ENCODE results near the gene CISD3. TPM values are rescaled to one million over a fixed set of nuclear protein-coding genes. Genes with fewer than 3 reads are reported as not detected.

The CISD3 gene
- total and polyA plus RNA-seq, 2 donors (not counting 1 experiment from before 2014, with no cell fraction given): 5.0 to 11.3 TPM

- H3K27ac Mint-ChIP-seq: no peak overlapping the region
- H3K9me3 Mint-ChIP-seq (ENCODE audit: insufficient read depth): no peaks in the 10 kb centered on the region
Observed at GRCh38 chr17:38741921-38742410, 11.8 kb downstream of the CISD3 start.

More at GRCh38 chr17:38741921-38742410, 11.8 kb downstream of the CISD3 start:
- intact Hi-C loops (cut with micrococcal nuclease): no loop called here
- no peaks in the 10 kb centered on the region for H3K36me3 ChIP-seq (replicated peaks in 1 of 2; ENCODE audit: control extremely low read depth in 1 of 2, control insufficient read depth in 1 of 2, extremely low read depth in 1 of 2, insufficient read depth in 2 of 2, low read length in 1 of 2)
- H3K4me2 ChIP-seq (replicated peaks; ENCODE audit: low read depth, low read length, poor library complexity, severe bottlenecking): no peak overlapping the region
- H3K4me3 Mint-ChIP-seq: no peak overlapping the region
- POLR2A ChIA-PET: no interaction called here
- 86% methylated on average over 7 of the region's 7 CpGs for WGBS (ENCODE audit: insufficient coverage)
- CTCF ChIA-PET: no interaction called here
- H3K27me3 ChIP-seq (replicated peaks in 1 of 4; ENCODE audit: control extremely low read depth in 1 of 4, control insufficient read depth in 3 of 4, insufficient read depth in 4 of 4, low read length in 3 of 4): peaks cover 0 to 18% (median 0%) of the 10 kb centered on the region in 4 experiments
- H3K27ac ChIP-seq (ENCODE audit: low read length in 2 of 2): no peak overlapping the region
- H3K4me1 ChIP-seq (ENCODE audit: control insufficient read depth in 2 of 2, insufficient read depth in 2 of 2, low read length in 2 of 2): peaks cover 15 to 17% of the 10 kb centered on the region in 2 donors
- peaks cover 18% of the 10 kb centered on the region for H3K27me3 Mint-ChIP-seq
- no peak for DNase-seq
- no peak overlapping the region for H3K9ac ChIP-seq (ENCODE audit: low read length)
- H3K4me3 ChIP-seq (ENCODE audit: control extremely low read depth in 1 of 5, extremely low read depth in 1 of 5, insufficient read depth in 1 of 5, low read depth in 2 of 5, low read length in 4 of 5): no peak overlapping the region
- H3K79me2 ChIP-seq (ENCODE audit: control insufficient read depth, insufficient read depth, low read length): peaks cover 4% of the 10 kb centered on the region
- peaks cover 15% of the 10 kb centered on the region for H3K4me1 Mint-ChIP-seq
- H4K20me1 ChIP-seq (ENCODE audit: control insufficient read depth, insufficient read depth, low read length, poor library complexity, severe bottlenecking): no peaks in the 10 kb centered on the region
- no peak for ATAC-seq (ENCODE audit: low read depth)
- TF ChIP-seq CTCF (IDR thresholded peaks at IDR 0.05): no peak
- no peak for TF ChIP-seq EZH2 (IDR thresholded peaks at IDR 0.05; ENCODE audit: borderline replicate concordance, insufficient read depth, low read depth, low read length, poor library complexity, severe bottlenecking)
- H2AFZ ChIP-seq (ENCODE audit: insufficient read depth, low read depth, low read length, poor library complexity, severe bottlenecking): no peak overlapping the region
- H3K9me3 ChIP-seq (ENCODE audit: control extremely low read depth in 1 of 3, control insufficient read depth in 2 of 3, insufficient read depth in 1 of 3, low read length in 2 of 3): no peaks in the 10 kb centered on the region
